GM19468 (cell line): ENCODE data around the gene NFATC1.
A peak's percentile ranks its signal among the peaks of the same experiment; 100 is the strongest.
"Not testable (repeated sequence)": the region's sequence is repeated elsewhere in the genome, so short reads cannot be mapped to it uniquely, and the experiment has no call there.

ENCODE experiments used
- ATAC-seq: cut with Tn5 transposase; IDR thresholded peaks from one replicate; pipeline ENCODE4 v1.9.1; 2021; ENCODE audit warnings: mild to moderate bottlenecking, moderate library complexity, moderate number of reproducible peaks; ENCODE audit not compliant: unreplicated experiment; ENCODE audit errors: extremely low read depth

NFATC1 gene

GRCh38 chr18:79496978-79497637 is 101.4 kb downstream of the NFATC1 start:
- no peak for ATAC-seq

GRCh38 chr18:79497638-79498081 is 101.9 kb downstream of the NFATC1 start:
- peak; percentile 52 for ATAC-seq

- no peak for ATAC-seq
Measured at GRCh38 chr18:79498662-79499061, 102.9 kb downstream of the NFATC1 start.

GRCh38 chr18:79501006-79501405 is 105.3 kb downstream of the NFATC1 start:
- no peak for ATAC-seq

GRCh38 chr18:79502782-79503181 is 107.1 kb downstream of the NFATC1 start:
- no peak for ATAC-seq

- no peak for ATAC-seq
Measured at GRCh38 chr18:79503406-79503805, 107.7 kb downstream of the NFATC1 start.

- ATAC-seq = no peak
Measured at GRCh38 chr18:79504034-79504433, 108.3 kb downstream of the NFATC1 start.

- not testable (repeated sequence) for ATAC-seq
Measured at GRCh38 chr18:79504495-79504894, 108.8 kb downstream of the NFATC1 start.

- not testable (repeated sequence) for ATAC-seq
Measured at GRCh38 chr18:79505465-79505864, 109.7 kb downstream of the NFATC1 start.

GRCh38 chr18:79506191-79507075 is 110.7 kb downstream of the NFATC1 start:
- ATAC-seq = no peak

- no peak for ATAC-seq
Measured at GRCh38 chr18:79507076-79507545, 111.4 kb downstream of the NFATC1 start.

- no peak for ATAC-seq
Measured at GRCh38 chr18:79507546-79508480, 112.1 kb downstream of the NFATC1 start.

- ATAC-seq = no peak
Measured at GRCh38 chr18:79508565-79509535, 113.1 kb downstream of the NFATC1 start.

GRCh38 chr18:79509536-79509930 is 113.8 kb downstream of the NFATC1 start:
- no peak for ATAC-seq

GRCh38 chr18:79510046-79510685 is 114.4 kb downstream of the NFATC1 start:
- ATAC-seq = no peak

GRCh38 chr18:79510731-79511241 is 115.1 kb downstream of the NFATC1 start:
- no peak for ATAC-seq

GRCh38 chr18:79511271-79511670 is 115.5 kb downstream of the NFATC1 start:
- ATAC-seq = no peak

- ATAC-seq = no peak
Measured at GRCh38 chr18:79511671-79512301, 116.1 kb downstream of the NFATC1 start.
